Measurements from ENCODE around the gene PKNOX2. TPM values are rescaled to one million over a fixed set of nuclear protein-coding genes. Genes with fewer than 3 reads are reported as not detected.

PKNOX2 gene
- total RNA-seq: 10 to 100 TPM in 1 of 2 donors, 1 to 10 TPM in 1; 9.3 to 10.6 TPM
- 1 to 10 TPM; 3.1 to 6.5 TPM for polyA plus RNA-seq
- long read RNA-seq, donor 1, partial matches to known transcripts: 0 of 2 reads
- long read RNA-seq, donor 1, other reads (novel, unspliced or antisense): 0 of 2 reads
- long read RNA-seq, donor 2: 0 reads
- long read RNA-seq, donor 3: 0 reads
- long read RNA-seq, donor 4, partial matches to known transcripts: 0 of 1 reads
- long read RNA-seq, donor 4, other reads (novel, unspliced or antisense): 0 of 1 reads
- long read RNA-seq, donor 5, partial matches to known transcripts: 0 of 1 reads
- long read RNA-seq, donor 5, other reads (novel, unspliced or antisense): 0 of 1 reads

- DNase-seq: peak; percentile 93 to 94 (median 94)
- no peak for TF ChIP-seq CTCF (IDR thresholded peaks at IDR 0.05; ENCODE audit: control extremely low read depth, extremely low read depth)
- H3K4me3 ChIP-seq: peak within 1 kb of the TSS; percentile 48
- H3K9me3 ChIP-seq (ENCODE audit: control insufficient read depth in 4 of 4, insufficient read depth in 3 of 4, low read length in 3 of 4): peaks cover 0 to 3% (median 0%) of the 10 kb centered on the region in 4 donors
- 1% methylated on average over 29 to 58 of the region's 58 CpGs for WGBS, 2 donors
- peak within 1 kb of the TSS; percentile 70 to 86 for H3K9ac ChIP-seq (ENCODE audit: insufficient read depth in 1 of 2, low read length in 2 of 2)
- H3K36me3 ChIP-seq (ENCODE audit: control insufficient read depth in 4 of 4, insufficient read depth in 4 of 4, low read length in 4 of 4): no peaks in the 10 kb centered on the region
- H3K27me3 ChIP-seq (ENCODE audit: control insufficient read depth in 3 of 3, insufficient read depth in 3 of 3, low read length in 2 of 3): no peaks in the 10 kb centered on the region
- peak within 1 kb of the TSS; percentile 24 to 84 for H3K27ac ChIP-seq (ENCODE audit: low read depth in 1 of 2, low read length in 1 of 2)
- ATAC-seq (ENCODE audit: insufficient read depth, low FRiP score): peak; percentile 51
- H3K4me1 ChIP-seq (ENCODE audit: control insufficient read depth in 5 of 5, insufficient read depth in 5 of 5, low read length in 5 of 5): peaks cover 4 to 47% (median 26%) of the 10 kb centered on the region in 5 donors
Observed at GRCh38 chr11:125164422-125165110, at the start of gene PKNOX2. Gene PKNOX2, plus strand, starts transcription at chr11:125164751. Its CDS starts 186,555 bp downstream, at chr11:125351306.

GRCh38 chr11:125117429-125117828, 47.1 kb upstream of the PKNOX2 start:
- 66 to 69% methylated on average over 4 of the region's 4 CpGs for WGBS, 2 donors
- DNase-seq: no peak
- no peaks in the 10 kb centered on the region for H3K4me1 ChIP-seq (ENCODE audit: control insufficient read depth in 5 of 5, insufficient read depth in 5 of 5, low read length in 5 of 5)
- no peak for ATAC-seq (ENCODE audit: insufficient read depth, low FRiP score)
- H3K9ac ChIP-seq (ENCODE audit: insufficient read depth in 1 of 2, low read length in 2 of 2): no peak overlapping the region
- no peak overlapping the region for H3K27ac ChIP-seq (ENCODE audit: low read depth in 1 of 2, low read length in 1 of 2)
- no peak for TF ChIP-seq CTCF (IDR thresholded peaks at IDR 0.05; ENCODE audit: control extremely low read depth, extremely low read depth)
- H3K4me3 ChIP-seq: no peak overlapping the region
- no peaks in the 10 kb centered on the region for H3K9me3 ChIP-seq (ENCODE audit: control insufficient read depth in 4 of 4, insufficient read depth in 3 of 4, low read length in 3 of 4)
- H3K27me3 ChIP-seq (ENCODE audit: control insufficient read depth in 3 of 3, insufficient read depth in 3 of 3, low read length in 2 of 3): peaks cover 0 to 2% (median 0%) of the 10 kb centered on the region in 3 donors
- no peaks in the 10 kb centered on the region for H3K36me3 ChIP-seq (ENCODE audit: control insufficient read depth in 4 of 4, insufficient read depth in 4 of 4, low read length in 4 of 4)

- Histone ChIP-seq H3K27me3 (ENCODE audit: control insufficient read depth in 3 of 3, insufficient read depth in 3 of 3, low read length in 2 of 3) (peaks cover 0 to 2% (median 0%) of the 10 kb centered on the region in 3 donors), H3K36me3 (ENCODE audit: control insufficient read depth in 4 of 4, insufficient read depth in 4 of 4, low read length in 4 of 4) (no peaks in the 10 kb centered on the region), H3K4me1 (ENCODE audit: control insufficient read depth in 5 of 5, insufficient read depth in 5 of 5, low read length in 5 of 5) (peaks cover 0 to 2% (median 0%) of the 10 kb centered on the region in 5 donors), H3K4me3 (no peak overlapping the region), H3K9me3 (ENCODE audit: control insufficient read depth in 4 of 4, insufficient read depth in 3 of 4, low read length in 3 of 4) (no peaks in the 10 kb centered on the region), H3K9ac (ENCODE audit: insufficient read depth in 1 of 2, low read length in 2 of 2) (no peak overlapping the region), H3K27ac (ENCODE audit: low read depth in 1 of 2, low read length in 1 of 2) (peak overlapping the region in 1 of 2 donors; percentile 74)
- TF ChIP-seq CTCF (IDR thresholded peaks at IDR 0.05; ENCODE audit: control extremely low read depth, extremely low read depth): no peak
- WGBS, 2 donors: 69 to 88% methylated on average over 4 of the region's 4 CpGs
- ATAC-seq (ENCODE audit: insufficient read depth, low FRiP score): peak; percentile 40
- DNase-seq: peak in 1 of 3 donors; percentile 50
Observed at GRCh38 chr11:125123194-125123946, 41.2 kb upstream of the PKNOX2 start.

All from lung (tissue), 16 donors.